A549 treated with CORT108297 at 1 μM for 4 hours (cell line): Measurements from ENCODE around the gene GLIPR1. TPM values are rescaled to one million over a fixed set of nuclear protein-coding genes. Genes with fewer than 3 reads are reported as not detected.

Experiments used
- total RNA-seq: library from RNA; stranded (reverse); fragments of 200-300 nt; extraction: Qiagen RNA extraction; gene quantifications from 5 replicates; pipeline ENCODE4 v1.2.3, GENCODE V29; 2022

Gene GLIPR1
- 22.6 to 34.4 TPM (median 29.3 TPM) in 5 replicates for total RNA-seq

DNA sequence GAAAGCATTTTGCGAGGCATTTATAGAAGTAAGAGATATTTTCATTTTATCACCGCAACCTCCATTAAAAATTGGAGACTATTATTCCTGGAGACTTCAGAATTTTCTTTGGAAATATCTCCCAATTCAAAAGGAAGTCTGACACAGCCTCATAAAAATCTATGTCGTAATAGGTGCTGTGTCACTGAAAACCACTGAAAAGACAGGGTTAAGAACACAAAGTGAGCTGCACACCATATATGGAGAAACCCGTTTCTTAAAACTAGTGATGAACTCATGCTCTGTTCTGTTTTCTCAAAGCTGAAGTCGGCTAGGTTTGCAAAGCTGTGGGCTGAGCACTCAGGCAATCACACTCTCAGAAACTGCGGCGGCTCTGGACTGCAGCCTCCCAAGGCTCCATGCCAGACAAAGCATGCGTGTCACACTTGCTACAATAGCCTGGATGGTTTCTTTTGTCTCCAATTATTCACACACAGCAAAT lies at the start of gene GLIPR1:
Gene GLIPR1 (plus strand): TSS at position 287 of the 481 bp plus-strand sequence. CDS start 126 bp downstream, at position 413.

GRCh38 chr12:75511116-75512048 lies 30.8 kb downstream of the GLIPR1 start, which contains the start of gene KRR1:
Gene KRR1 (minus strand): TSS chr12:75511609. CDS start chr12:75511597, 12 bp downstream.

Other genes with a start within 250 kb of the GLIPR1 start
- gene CAPS2, start 150.4 kb upstream of the GLIPR1 start, total RNA-seq, result 1.2 to 2.2 TPM (median 1.4 TPM) in 5 replicates
- not detected in 5 replicates for gene GLIPR1L1, start 146.1 kb upstream of the GLIPR1 start, total RNA-seq
- 0.10 to 0.28 TPM (median 0.16 TPM) in 4 of 5 replicates, not detected in the other for gene GLIPR1L2, start 89.7 kb upstream of the GLIPR1 start, total RNA-seq
- gene KRR1, start 30.9 kb downstream of the GLIPR1 start, total RNA-seq, result 55.0 to 91.3 TPM (median 60.9 TPM) in 5 replicates